WTC11 (cell line): ENCODE results near the gene NKG7.

Experiments
- CTCF ChIP-seq: fragments of 200-600 bp; IDR thresholded peaks from 2 replicates; pipeline ENCODE4 v1.8.0; 2022; ENCODE audit warnings: antibody characterized with exemption
- E2F1 ChIP-seq: sonication (generic); formaldehyde crosslinking; IDR thresholded peaks from 2 replicates; pipeline ENCODE4 v1.8.0; 2022; ENCODE audit warnings: mild to moderate bottlenecking, missing genetic modification reagents
- ESRRA ChIP-seq: sonication (generic); formaldehyde crosslinking; IDR thresholded peaks from 2 replicates; pipeline ENCODE4 v1.8.1; 2022; ENCODE audit warnings: mild to moderate bottlenecking, missing genetic modification reagents, borderline replicate concordance
- NFYB ChIP-seq: sonication (generic); formaldehyde crosslinking; conservative IDR thresholded peaks from 2 replicates; pipeline ENCODE4 v1.8.0; 2022; ENCODE audit warnings: low read depth, missing genetic modification reagents
- SP1 ChIP-seq: sonication (generic); formaldehyde crosslinking; conservative IDR thresholded peaks from 2 replicates; pipeline ENCODE4 v1.8.1; 2022; ENCODE audit warnings: missing genetic modification reagents
- USF2 ChIP-seq: sonication (generic); formaldehyde crosslinking; IDR thresholded peaks from 2 replicates; pipeline ENCODE4 v1.8.1; 2023; ENCODE audit warnings: mild to moderate bottlenecking, missing genetic modification reagents, moderate library complexity
- ZNF138 ChIP-seq: sonication (generic); formaldehyde crosslinking; conservative IDR thresholded peaks from 2 replicates; pipeline ENCODE4 v1.8.1; 2022; ENCODE audit warnings: mild to moderate bottlenecking, moderate library complexity, missing genetic modification reagents
- ZNF281 ChIP-seq: sonication (generic); formaldehyde crosslinking; IDR thresholded peaks from 2 replicates; pipeline ENCODE4 v1.8.0; 2023; ENCODE audit warnings: mild to moderate bottlenecking, missing genetic modification reagents
- TF ChIP-seq, protein P1 (sequence below): sonication (generic); formaldehyde crosslinking; IDR thresholded peaks from 2 replicates; pipeline ENCODE4 v1.8.1; 2023; ENCODE audit warnings: mild to moderate bottlenecking, missing genetic modification reagents, borderline replicate concordance
- TF ChIP-seq, protein P2 (sequence below): sonication (generic); formaldehyde crosslinking; IDR thresholded peaks from 2 replicates; pipeline ENCODE4 v1.8.0; 2022; ENCODE audit warnings: mild to moderate bottlenecking, missing genetic modification reagents

GRCh38 chr19:51351266-51351990, 21.0 kb downstream of the NKG7 start:
- TF ChIP-seq CTCF (no peak), E2F1 (CRISPR knock-in tag) (no peak), NFYB (no peak), SP1 (no peak), USF2 (CRISPR knock-in tag) (no peak), ESRRA (CRISPR knock-in tag) (no peak), ZNF138 (CRISPR knock-in tag) (no peak), ZNF281 (CRISPR knock-in tag) (no peak)
- TF ChIP-seq, protein P1, sequence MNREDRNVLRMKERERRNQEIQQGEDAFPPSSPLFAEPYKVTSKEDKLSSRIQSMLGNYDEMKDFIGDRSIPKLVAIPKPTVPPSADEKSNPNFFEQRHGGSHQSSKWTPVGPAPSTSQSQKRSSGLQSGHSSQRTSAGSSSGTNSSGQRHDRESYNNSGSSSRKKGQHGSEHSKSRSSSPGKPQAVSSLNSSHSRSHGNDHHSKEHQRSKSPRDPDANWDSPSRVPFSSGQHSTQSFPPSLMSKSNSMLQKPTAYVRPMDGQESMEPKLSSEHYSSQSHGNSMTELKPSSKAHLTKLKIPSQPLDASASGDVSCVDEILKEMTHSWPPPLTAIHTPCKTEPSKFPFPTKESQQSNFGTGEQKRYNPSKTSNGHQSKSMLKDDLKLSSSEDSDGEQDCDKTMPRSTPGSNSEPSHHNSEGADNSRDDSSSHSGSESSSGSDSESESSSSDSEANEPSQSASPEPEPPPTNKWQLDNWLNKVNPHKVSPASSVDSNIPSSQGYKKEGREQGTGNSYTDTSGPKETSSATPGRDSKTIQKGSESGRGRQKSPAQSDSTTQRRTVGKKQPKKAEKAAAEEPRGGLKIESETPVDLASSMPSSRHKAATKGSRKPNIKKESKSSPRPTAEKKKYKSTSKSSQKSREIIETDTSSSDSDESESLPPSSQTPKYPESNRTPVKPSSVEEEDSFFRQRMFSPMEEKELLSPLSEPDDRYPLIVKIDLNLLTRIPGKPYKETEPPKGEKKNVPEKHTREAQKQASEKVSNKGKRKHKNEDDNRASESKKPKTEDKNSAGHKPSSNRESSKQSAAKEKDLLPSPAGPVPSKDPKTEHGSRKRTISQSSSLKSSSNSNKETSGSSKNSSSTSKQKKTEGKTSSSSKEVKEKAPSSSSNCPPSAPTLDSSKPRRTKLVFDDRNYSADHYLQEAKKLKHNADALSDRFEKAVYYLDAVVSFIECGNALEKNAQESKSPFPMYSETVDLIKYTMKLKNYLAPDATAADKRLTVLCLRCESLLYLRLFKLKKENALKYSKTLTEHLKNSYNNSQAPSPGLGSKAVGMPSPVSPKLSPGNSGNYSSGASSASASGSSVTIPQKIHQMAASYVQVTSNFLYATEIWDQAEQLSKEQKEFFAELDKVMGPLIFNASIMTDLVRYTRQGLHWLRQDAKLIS (CRISPR knock-in tag) = no peak
- TF ChIP-seq, protein P2, sequence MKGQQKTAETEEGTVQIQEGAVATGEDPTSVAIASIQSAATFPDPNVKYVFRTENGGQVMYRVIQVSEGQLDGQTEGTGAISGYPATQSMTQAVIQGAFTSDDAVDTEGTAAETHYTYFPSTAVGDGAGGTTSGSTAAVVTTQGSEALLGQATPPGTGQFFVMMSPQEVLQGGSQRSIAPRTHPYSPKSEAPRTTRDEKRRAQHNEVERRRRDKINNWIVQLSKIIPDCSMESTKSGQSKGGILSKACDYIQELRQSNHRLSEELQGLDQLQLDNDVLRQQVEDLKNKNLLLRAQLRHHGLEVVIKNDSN (CRISPR knock-in tag) = no peak
